ENCODE data around the gene SMIM12. TPM values are rescaled to one million over a fixed set of nuclear protein-coding genes. Genes with fewer than 3 reads are reported as not detected.

The SMIM12 gene
- polyA plus RNA-seq, 1 donor from 2014 or later: 42.6 TPM

DNA sequence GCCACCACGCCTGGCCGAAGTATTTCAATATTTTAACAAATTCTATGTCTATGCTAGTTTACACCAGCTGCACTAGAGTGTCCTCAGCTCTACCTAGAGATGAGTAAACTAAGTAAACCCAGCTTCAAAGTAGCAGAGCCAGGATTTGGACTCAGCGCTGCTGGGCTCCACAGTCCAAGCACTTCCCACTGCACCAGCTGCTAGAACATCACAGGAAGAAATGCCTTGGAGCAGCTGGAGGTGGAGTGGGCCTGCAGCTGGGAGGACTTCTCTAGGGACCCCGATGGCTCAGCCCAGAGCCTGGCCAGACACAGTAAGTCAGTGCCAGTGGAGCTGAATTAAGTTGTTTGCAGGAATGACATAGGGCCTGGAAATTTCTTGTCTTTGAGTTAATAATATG lies 10.2 kb upstream of the SMIM12 start:
- Histone ChIP-seq H4K20me1 (ENCODE audit: insufficient read depth) (no peaks in the 10 kb centered on the region), H3K9me3 (ENCODE audit: low read length) (no peaks in the 10 kb centered on the region)

DNA sequence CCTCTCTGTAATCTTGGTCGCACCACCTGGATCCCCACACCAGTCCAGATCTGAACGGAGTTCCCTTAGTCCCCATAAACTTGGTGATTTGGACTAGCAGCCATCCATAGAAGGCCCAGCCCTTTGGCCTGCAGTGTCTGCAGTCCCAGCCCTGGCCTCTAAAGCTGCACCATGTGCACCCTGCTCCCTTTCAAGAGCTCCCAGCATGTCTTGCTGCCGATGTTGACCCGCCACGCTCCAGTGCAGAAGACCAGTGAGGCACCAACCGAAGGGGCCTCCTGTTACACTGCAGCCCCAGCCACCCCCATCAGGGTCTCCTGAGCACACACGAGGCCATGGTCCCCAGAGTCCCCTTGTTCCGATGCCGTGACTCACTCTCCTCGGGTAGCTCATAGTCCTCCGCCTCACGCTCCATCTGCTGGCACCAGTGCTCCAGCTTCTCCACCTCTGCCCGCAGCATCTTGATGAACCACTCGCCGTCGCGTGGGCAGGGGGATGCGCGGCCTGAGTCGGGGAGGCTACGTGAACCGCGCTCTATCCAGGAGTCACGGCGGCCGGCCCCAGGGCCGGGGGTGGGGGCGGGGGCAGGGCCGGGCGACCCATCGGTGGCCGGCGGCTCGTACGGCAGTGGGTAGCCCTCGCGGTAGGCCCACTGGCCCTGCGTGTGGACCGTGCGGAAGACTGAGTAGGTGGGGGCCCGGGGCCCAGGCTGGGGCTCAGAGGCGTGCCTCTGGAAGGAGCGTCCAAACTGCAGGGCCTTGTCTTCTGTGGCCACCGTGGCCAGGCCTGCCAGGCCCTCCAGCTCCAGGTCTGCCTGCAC lies 8.9 kb upstream of the SMIM12 start:
- H2AFZ ChIP-seq (ENCODE audit: low read depth, low read length): no peak overlapping the region
- no peaks in the 10 kb centered on the region for H3K27me3 ChIP-seq (ENCODE audit: insufficient read depth, low read depth, low read length)
- H3K36me3 ChIP-seq (ENCODE audit: insufficient read depth, low read length): no peaks in the 10 kb centered on the region
- H3K9ac ChIP-seq (ENCODE audit: low read length): no peak overlapping the region
- no peaks in the 10 kb centered on the region for H4K20me1 ChIP-seq (ENCODE audit: insufficient read depth)
- H3K4me2 ChIP-seq (ENCODE audit: low read length): no peak overlapping the region
- no peak for TF ChIP-seq POLR2AphosphoS5 (IDR thresholded peaks at IDR 0.05)
- TF ChIP-seq EZH2 (IDR thresholded peaks at IDR 0.05; ENCODE audit: borderline replicate concordance, insufficient read depth, low read length, poor library complexity, severe bottlenecking): no peak
- no peak for TF ChIP-seq EP300 (conservative IDR thresholded peaks at IDR 0.05; ENCODE audit: poor library complexity, severe bottlenecking)
- TF ChIP-seq, protein P1, sequence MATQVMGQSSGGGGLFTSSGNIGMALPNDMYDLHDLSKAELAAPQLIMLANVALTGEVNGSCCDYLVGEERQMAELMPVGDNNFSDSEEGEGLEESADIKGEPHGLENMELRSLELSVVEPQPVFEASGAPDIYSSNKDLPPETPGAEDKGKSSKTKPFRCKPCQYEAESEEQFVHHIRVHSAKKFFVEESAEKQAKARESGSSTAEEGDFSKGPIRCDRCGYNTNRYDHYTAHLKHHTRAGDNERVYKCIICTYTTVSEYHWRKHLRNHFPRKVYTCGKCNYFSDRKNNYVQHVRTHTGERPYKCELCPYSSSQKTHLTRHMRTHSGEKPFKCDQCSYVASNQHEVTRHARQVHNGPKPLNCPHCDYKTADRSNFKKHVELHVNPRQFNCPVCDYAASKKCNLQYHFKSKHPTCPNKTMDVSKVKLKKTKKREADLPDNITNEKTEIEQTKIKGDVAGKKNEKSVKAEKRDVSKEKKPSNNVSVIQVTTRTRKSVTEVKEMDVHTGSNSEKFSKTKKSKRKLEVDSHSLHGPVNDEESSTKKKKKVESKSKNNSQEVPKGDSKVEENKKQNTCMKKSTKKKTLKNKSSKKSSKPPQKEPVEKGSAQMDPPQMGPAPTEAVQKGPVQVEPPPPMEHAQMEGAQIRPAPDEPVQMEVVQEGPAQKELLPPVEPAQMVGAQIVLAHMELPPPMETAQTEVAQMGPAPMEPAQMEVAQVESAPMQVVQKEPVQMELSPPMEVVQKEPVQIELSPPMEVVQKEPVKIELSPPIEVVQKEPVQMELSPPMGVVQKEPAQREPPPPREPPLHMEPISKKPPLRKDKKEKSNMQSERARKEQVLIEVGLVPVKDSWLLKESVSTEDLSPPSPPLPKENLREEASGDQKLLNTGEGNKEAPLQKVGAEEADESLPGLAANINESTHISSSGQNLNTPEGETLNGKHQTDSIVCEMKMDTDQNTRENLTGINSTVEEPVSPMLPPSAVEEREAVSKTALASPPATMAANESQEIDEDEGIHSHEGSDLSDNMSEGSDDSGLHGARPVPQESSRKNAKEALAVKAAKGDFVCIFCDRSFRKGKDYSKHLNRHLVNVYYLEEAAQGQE (IDR thresholded peaks at IDR 0.05; ENCODE audit: borderline replicate concordance): no peak
- TF ChIP-seq, protein P2, sequence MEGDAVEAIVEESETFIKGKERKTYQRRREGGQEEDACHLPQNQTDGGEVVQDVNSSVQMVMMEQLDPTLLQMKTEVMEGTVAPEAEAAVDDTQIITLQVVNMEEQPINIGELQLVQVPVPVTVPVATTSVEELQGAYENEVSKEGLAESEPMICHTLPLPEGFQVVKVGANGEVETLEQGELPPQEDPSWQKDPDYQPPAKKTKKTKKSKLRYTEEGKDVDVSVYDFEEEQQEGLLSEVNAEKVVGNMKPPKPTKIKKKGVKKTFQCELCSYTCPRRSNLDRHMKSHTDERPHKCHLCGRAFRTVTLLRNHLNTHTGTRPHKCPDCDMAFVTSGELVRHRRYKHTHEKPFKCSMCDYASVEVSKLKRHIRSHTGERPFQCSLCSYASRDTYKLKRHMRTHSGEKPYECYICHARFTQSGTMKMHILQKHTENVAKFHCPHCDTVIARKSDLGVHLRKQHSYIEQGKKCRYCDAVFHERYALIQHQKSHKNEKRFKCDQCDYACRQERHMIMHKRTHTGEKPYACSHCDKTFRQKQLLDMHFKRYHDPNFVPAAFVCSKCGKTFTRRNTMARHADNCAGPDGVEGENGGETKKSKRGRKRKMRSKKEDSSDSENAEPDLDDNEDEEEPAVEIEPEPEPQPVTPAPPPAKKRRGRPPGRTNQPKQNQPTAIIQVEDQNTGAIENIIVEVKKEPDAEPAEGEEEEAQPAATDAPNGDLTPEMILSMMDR (IDR thresholded peaks at IDR 0.05; ENCODE audit: poor library complexity, severe bottlenecking): no peak
- TF ChIP-seq RAD21 (conservative IDR thresholded peaks at IDR 0.05): no peak
- no peak for TF ChIP-seq SMC3 (conservative IDR thresholded peaks at IDR 0.05; ENCODE audit: poor library complexity)
- no peak for TF ChIP-seq TAF1 (IDR thresholded peaks at IDR 0.05; ENCODE audit: low read depth)
- TF ChIP-seq MXI1 (conservative IDR thresholded peaks at IDR 0.05; ENCODE audit: poor library complexity, severe bottlenecking): no peak
- no peak overlapping the region for H3K4me3 ChIP-seq (ENCODE audit: low read length)
- H3F3A ChIP-seq (ENCODE audit: insufficient read depth, low read length, poor library complexity, severe bottlenecking): no peaks in the 10 kb centered on the region
- no peaks in the 10 kb centered on the region for H3K9me2 ChIP-seq (ENCODE audit: insufficient read depth, low read length)
- H3K9me3 ChIP-seq (ENCODE audit: low read length): no peaks in the 10 kb centered on the region
- H3K27ac ChIP-seq (ENCODE audit: low read length): no peak overlapping the region
- H3K79me2 ChIP-seq (replicated peaks; ENCODE audit: insufficient read depth, low read length): no peaks in the 10 kb centered on the region

More for the DNA sequence above, 10.2 kb upstream of the SMIM12 start:
- no peaks in the 10 kb centered on the region for H3F3A ChIP-seq (ENCODE audit: insufficient read depth, low read length, poor library complexity, severe bottlenecking)
- H3K27me3 ChIP-seq (ENCODE audit: insufficient read depth, low read depth, low read length): no peaks in the 10 kb centered on the region
- no peaks in the 10 kb centered on the region for H3K9me2 ChIP-seq (ENCODE audit: insufficient read depth, low read length)
- H3K36me3 ChIP-seq (ENCODE audit: insufficient read depth, low read length): no peaks in the 10 kb centered on the region
- peak overlapping the region; percentile 55 for H3K4me3 ChIP-seq (ENCODE audit: low read length)
- H3K27ac ChIP-seq (ENCODE audit: low read length): peak overlapping the region; percentile 80
- H3K9ac ChIP-seq (ENCODE audit: low read length): peak overlapping the region; percentile 47
- no peak overlapping the region for H2AFZ ChIP-seq (ENCODE audit: low read depth, low read length)
- peak overlapping the region; percentile 62 for H3K4me2 ChIP-seq (ENCODE audit: low read length)
- no peaks in the 10 kb centered on the region for H3K79me2 ChIP-seq (replicated peaks; ENCODE audit: insufficient read depth, low read length)
- TF ChIP-seq POLR2AphosphoS5 (IDR thresholded peaks at IDR 0.05) (no peak), SMC3 (conservative IDR thresholded peaks at IDR 0.05; ENCODE audit: poor library complexity) (no peak), MXI1 (conservative IDR thresholded peaks at IDR 0.05; ENCODE audit: poor library complexity, severe bottlenecking) (no peak)
- TF ChIP-seq, protein P2 (IDR thresholded peaks at IDR 0.05; ENCODE audit: poor library complexity, severe bottlenecking): no peak

Data from neural cell (in vitro differentiated cells).